HAP-1 (cell line): ENCODE results near the gene ALLC.
A peak's percentile ranks its signal among the peaks of the same experiment; 100 is the strongest.
"Not testable (repeated sequence)": the region's sequence is repeated elsewhere in the genome, so short reads cannot be mapped to it uniquely, and the experiment has no call there.

ENCODE experiments used
- DNase-seq, 2 experiments: peaks; one replicate each; pipeline ENCODE4 v3.0.0-alpha.2; 2016 to 2020; ENCODE audit warnings: low spot score in 2 of 2
- H3K27me3 ChIP-seq: fragments of 250-450 bp; sonication (Bioruptor Pico); 2 replicates; pipeline ENCODE4 v1.5.1; 2020; ENCODE audit warnings: low read depth, mild to moderate bottlenecking, moderate library complexity
- H3K36me3 ChIP-seq: fragments of 250-450 bp; sonication (Bioruptor Pico); replicated peaks from 2 replicates; pipeline ENCODE4 v1.5.1; 2020; ENCODE audit warnings: mild to moderate bottlenecking
- H3K4me1 ChIP-seq: fragments of 250-450 bp; sonication (Bioruptor Pico); 2 replicates; pipeline ENCODE4 v1.5.1; 2020; ENCODE audit warnings: mild to moderate bottlenecking
- H3K4me3 ChIP-seq: fragments of 250-450 bp; sonication (Bioruptor Pico); 2 replicates; pipeline ENCODE4 v1.5.1; 2020; ENCODE audit warnings: mild to moderate bottlenecking, moderate library complexity
- H3K9me3 ChIP-seq: fragments of 250-450 bp; sonication (Bioruptor Pico); 2 replicates; pipeline ENCODE4 v1.5.1; 2020; ENCODE audit warnings: mild to moderate bottlenecking, moderate library complexity
- in situ Hi-C: fragments of 300-500 bp; cut with MboI; formaldehyde crosslinking; loops from 3 replicates; pipeline ENCODE4 v1.14.3; 2020; ENCODE audit warnings: low sequenced_read_pairs, inconsistent platforms, mixed read lengths

The ALLC gene

GRCh38 chr2:3631161-3631850, 26.7 kb upstream of the ALLC start:
- DNase-seq: no peak
- in situ Hi-C loops: no loop called here
- H3K27me3 ChIP-seq: peaks cover 8% of the 10 kb centered on the region; the same call in 1 of the 2 replicates
- no peak overlapping the region for H3K4me3 ChIP-seq
- H3K36me3 ChIP-seq: no peaks in the 10 kb centered on the region
- no peaks in the 10 kb centered on the region for H3K4me1 ChIP-seq
- no peaks in the 10 kb centered on the region for H3K9me3 ChIP-seq

DNA sequence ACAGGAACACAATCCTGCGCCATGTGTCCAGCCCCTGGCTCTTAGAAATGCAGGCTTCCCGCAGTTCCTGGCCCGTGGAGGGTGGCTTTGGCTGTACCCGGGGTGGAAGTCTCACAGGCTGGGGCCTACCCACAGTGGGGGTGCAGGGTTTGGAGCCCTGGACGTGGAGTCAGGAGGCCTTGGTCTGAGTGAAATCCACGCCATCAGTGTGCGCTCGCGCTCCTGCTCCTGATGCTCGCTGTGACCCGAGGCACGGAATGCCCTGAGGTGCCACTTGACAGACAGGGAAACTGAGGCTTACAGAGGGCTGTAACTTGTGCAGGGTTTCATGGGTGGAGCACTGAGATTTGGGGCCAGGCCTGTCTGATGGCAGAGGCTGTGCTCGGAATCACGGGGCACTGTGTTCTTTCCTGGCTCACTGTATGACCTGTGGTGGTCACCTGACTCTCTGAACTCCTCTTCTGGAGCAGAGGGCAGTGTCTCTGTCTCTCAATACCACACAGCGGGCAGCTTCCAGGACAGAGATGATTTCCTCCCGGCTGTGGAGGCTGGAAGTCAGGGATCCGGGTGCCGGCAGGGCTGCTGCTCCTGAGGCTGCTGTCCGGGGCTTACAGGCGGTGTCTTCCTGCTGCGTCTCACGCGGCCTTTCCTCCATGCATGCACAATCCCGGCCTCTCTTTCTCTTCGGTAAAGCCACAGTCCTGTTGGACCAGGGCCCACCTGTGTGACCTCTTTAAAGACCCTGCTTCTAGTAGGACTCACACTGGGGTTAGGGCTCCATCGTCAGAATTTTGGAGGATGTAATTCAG, 25.9 kb upstream of the ALLC start:
- in situ Hi-C loops: no loop called here
- no peak for DNase-seq
- no peaks in the 10 kb centered on the region for H3K9me3 ChIP-seq
- H3K4me1 ChIP-seq: no peaks in the 10 kb centered on the region
- no peak overlapping the region for H3K4me3 ChIP-seq
- H3K27me3 ChIP-seq: peaks cover 13% of the 10 kb centered on the region; the same call in 1 of the 2 replicates
- H3K36me3 ChIP-seq: no peaks in the 10 kb centered on the region

GRCh38 chr2:3633089-3633981, 24.7 kb upstream of the ALLC start:
- Histone ChIP-seq H3K4me1 (no peaks in the 10 kb centered on the region), H3K4me3 (no peak overlapping the region), H3K27me3 (peaks cover 15% of the 10 kb centered on the region), H3K9me3 (no peaks in the 10 kb centered on the region), H3K36me3 (no peaks in the 10 kb centered on the region)
- peak in 1 of 2 experiments; percentile 5 for DNase-seq
- in situ Hi-C loops: no loop called here

DNA sequence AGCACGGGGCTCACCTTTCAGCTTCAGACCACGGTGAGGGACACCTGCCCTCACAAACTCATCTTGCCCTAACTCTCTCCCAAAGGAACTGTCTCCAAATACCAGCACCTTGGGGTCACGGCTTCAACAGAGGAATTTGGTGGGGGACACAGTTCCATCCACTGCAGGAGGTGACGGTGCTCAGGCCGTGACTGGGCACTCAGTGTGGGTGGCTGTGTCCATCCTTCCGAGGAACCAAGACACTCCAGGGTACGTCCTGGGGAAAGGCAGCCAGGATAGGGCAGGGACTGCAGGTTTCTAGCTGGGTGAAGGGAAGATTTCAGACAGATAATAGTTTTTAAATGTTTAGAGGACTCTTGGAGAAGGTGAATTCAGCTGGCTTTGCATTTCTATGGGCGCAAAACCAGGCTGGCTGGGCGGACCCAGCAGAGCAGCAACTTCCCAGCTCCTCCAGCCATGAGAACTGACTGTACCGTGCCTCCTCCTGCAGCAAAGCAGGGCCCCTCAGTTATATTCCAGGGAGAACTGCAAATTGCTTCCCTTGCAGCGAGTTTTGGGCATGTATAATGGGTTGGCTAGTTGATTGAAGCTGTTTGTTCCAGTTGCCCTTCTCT, 23.9 kb upstream of the ALLC start:
- Histone ChIP-seq H3K9me3 (no peaks in the 10 kb centered on the region), H3K36me3 (no peaks in the 10 kb centered on the region), H3K27me3 (peaks cover 15% of the 10 kb centered on the region), H3K4me3 (no peak overlapping the region), H3K4me1 (no peaks in the 10 kb centered on the region)
- DNase-seq: peak in 1 of 2 experiments; percentile 6
- in situ Hi-C loops: no loop called here

GRCh38 chr2:3634596-3635121, 23.3 kb upstream of the ALLC start:
- Histone ChIP-seq H3K4me1 (no peaks in the 10 kb centered on the region), H3K9me3 (no peaks in the 10 kb centered on the region), H3K4me3 (no peak overlapping the region), H3K27me3 (peaks cover 15% of the 10 kb centered on the region), H3K36me3 (no peaks in the 10 kb centered on the region)
- in situ Hi-C loops: no loop called here
- no peak for DNase-seq

DNA sequence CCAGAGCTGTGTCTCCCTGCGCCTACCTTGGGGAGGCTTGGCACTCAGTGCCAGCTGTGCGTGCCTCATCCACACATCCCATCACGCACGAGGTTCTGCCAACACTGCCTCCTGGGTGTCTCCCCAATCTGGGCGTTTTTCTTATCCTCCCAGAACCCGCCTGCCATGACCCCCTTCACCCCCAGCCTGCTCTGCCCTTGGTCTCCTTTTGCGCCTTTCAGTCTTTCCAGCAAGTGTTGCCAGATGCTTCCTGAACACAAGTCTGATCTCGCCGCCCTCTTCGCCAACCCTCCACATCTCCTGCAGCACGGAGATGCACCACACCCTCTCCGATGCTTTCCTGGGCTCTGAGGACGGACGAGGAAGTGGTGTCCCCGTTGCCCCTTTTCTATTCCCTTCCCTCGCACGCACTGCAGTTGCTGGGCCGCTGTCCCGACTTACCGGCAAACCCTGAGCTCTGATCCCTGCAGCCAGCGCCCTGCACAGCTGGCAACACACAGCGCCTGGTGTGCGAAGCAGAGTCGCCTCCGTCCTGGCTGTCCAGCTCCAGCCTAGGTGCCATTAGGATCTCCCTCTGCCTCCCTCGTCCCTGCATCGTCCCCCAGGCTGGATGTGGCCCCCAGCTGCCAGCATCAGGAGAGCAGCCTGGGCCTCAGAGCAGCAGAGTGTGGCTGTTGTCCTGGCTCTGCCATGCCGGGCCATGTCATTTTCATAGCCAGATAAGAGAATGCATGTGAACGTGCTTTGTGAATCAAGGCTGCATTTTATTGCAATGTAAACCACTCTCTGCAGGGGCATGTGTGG, 22.6 kb upstream of the ALLC start:
- Histone ChIP-seq H3K9me3 (no peaks in the 10 kb centered on the region), H3K27me3 (peaks cover 15% of the 10 kb centered on the region), H3K4me1 (no peaks in the 10 kb centered on the region), H3K36me3 (no peaks in the 10 kb centered on the region), H3K4me3 (no peak overlapping the region)
- in situ Hi-C loops: no loop called here
- DNase-seq: peak in 1 of 2 experiments; percentile 4

- peaks cover 15% of the 10 kb centered on the region for H3K27me3 ChIP-seq
- H3K36me3 ChIP-seq, H3K4me3 ChIP-seq, DNase-seq, in situ Hi-C loops, H3K9me3 ChIP-seq, H3K4me1 ChIP-seq: not testable (repeated sequence)
These were observed 22.0 kb upstream of the ALLC start for GRCh38 chr2:3635975-3636327.

DNA sequence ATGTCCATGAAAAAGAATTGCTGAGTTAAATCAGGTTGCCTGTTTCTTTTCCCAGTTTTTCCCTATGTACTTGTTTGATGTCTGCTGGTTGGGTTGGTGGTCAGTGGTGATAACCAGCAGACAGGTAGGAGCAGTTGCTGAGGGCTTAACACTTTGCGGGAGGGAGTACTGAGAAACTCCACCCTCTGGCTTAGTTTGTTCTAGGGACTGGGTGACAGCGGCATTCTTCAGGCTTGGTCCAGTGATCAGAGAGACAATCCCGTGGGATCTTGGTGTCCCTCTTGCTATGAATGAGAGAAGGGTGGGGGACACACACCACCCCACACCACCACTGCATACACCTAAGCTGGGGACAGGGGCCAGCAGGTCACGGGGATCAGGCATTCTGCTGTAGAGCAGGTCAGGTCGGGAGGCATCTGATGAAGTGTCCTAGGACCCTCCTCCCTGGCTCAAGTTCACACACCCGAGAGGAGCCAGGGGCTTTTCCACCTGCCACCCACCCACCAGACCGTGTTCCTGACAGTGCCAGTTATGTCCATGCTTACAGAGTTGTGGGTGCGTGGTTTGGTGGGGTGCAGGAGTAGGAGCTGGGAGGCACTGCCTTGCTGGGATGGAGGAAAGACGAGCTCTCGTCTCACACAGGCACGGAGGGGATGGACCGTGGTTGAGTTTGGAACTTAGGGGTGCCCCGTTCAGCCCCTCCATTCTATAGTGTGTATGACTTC, 21.3 kb upstream of the ALLC start:
- Histone ChIP-seq H3K27me3 (peaks cover 15% of the 10 kb centered on the region), H3K4me3 (no peak overlapping the region)
- in situ Hi-C loops: no loop called here

DNA sequence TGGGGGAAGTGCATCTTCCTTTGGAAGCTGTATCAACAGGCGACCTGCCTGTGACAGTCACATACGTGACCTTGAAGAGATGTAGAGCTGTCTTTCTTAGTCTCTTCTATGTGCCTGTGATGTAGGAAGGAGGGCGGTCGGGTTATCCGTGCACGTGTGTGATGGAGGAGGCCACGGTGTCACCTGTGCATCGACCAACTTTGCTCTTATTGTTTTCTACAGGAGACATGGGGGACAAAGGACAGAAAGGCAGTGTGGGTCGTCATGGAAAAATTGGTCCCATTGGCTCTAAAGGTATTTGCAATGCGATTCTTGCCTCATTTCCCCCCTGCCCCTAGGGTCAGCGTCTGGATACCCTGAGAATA, 20.7 kb upstream of the ALLC start:
- peaks cover 15% of the 10 kb centered on the region for H3K27me3 ChIP-seq
- in situ Hi-C loops: no loop called here
- H3K4me3 ChIP-seq: no peak overlapping the region
- no peaks in the 10 kb centered on the region for H3K36me3 ChIP-seq
- H3K4me1 ChIP-seq: no peaks in the 10 kb centered on the region
- no peak for DNase-seq
- H3K9me3 ChIP-seq: no peaks in the 10 kb centered on the region

More for the DNA sequence above, 21.3 kb upstream of the ALLC start:
- Histone ChIP-seq H3K4me1 (no peaks in the 10 kb centered on the region), H3K9me3 (no peaks in the 10 kb centered on the region), H3K36me3 (no peaks in the 10 kb centered on the region)
- DNase-seq: peak in 1 of 2 experiments; percentile 6

- peaks cover 15% of the 10 kb centered on the region for H3K27me3 ChIP-seq
- H3K4me1 ChIP-seq: no peaks in the 10 kb centered on the region
- H3K4me3 ChIP-seq: no peak overlapping the region
- DNase-seq: no peak
- in situ Hi-C loops: no loop called here
- H3K36me3 ChIP-seq: no peaks in the 10 kb centered on the region
- H3K9me3 ChIP-seq: no peaks in the 10 kb centered on the region
These were observed 20.1 kb upstream of the ALLC start for GRCh38 chr2:3637692-3638455.

DNA sequence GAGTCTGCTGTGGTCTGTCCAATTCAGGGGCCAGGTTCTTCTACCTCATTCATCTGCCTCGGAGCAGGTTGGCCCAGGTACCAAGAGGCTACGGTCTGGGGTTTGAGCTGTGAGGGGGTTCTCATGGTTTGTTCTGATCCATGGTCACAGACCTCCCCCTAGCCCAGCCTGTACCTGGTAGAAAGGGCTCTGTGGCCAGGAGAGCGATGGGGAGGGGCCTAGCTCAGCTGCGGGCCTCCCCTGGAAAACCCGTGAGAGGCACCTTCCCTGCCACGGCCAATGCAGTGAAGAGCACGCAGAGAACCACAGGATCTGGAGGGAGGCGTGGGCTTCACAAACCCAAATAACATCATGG, 19.6 kb upstream of the ALLC start:
- no peak overlapping the region for H3K4me3 ChIP-seq
- no peaks in the 10 kb centered on the region for H3K9me3 ChIP-seq
- no peaks in the 10 kb centered on the region for H3K36me3 ChIP-seq
- no peak for DNase-seq
- H3K4me1 ChIP-seq: no peaks in the 10 kb centered on the region
- H3K27me3 ChIP-seq: peaks cover 15% of the 10 kb centered on the region
- in situ Hi-C loops: no loop called here
